MCF 10A (cell line): Measurements from ENCODE around the gene ACE. TPM values are rescaled to one million over a fixed set of nuclear protein-coding genes. Genes with fewer than 3 reads are reported as not detected.

Experiments used
- BruUV-seq: library from RNA; stranded (reverse); fragments of 400-500 nt; replicated peaks from 2 replicates; lab custom pipeline; 2021; lab: Mats Ljungman, UMichigan
- CTCF ChIA-PET: fragments of 300-600 bp; sonication (Branson Sonifier 250); formaldehyde crosslinking; extraction: SDS; loops from one replicate; lab custom pipeline; 2021; ENCODE audit warnings: antibody characterized with exemption, inconsistent platforms; lab: Yijun Ruan, JAX
- POLR2A ChIA-PET: fragments of 300-600, 350-650 bp; sonication (Branson Sonifier 250); formaldehyde crosslinking; extraction: SDS; loops from one replicate; lab custom pipeline; 2020; ENCODE audit warnings: antibody characterized with exemption, inconsistent platforms; lab: Yijun Ruan, JAX
- DNase-seq: peaks from one replicate; pipeline ENCODE4 v3.0.0-alpha.2; 2018; ENCODE audit not compliant: unreplicated experiment
- H3K27ac Mint-ChIP-seq: one replicate; pipeline ENCODE4 v1.8.0; 2022; ENCODE audit warnings: mild to moderate bottlenecking, low read depth, mixed read lengths; ENCODE audit not compliant: unreplicated experiment
- H3K27me3 Mint-ChIP-seq: one replicate; pipeline ENCODE4 v1.8.0; 2022; ENCODE audit warnings: mixed read lengths; ENCODE audit not compliant: insufficient read depth, unreplicated experiment
- H3K36me3 Mint-ChIP-seq: one replicate; pipeline ENCODE4 v1.8.0; 2022; ENCODE audit warnings: mild to moderate bottlenecking, moderate library complexity, mixed read lengths; ENCODE audit not compliant: insufficient read depth, unreplicated experiment
- H3K4me1 Mint-ChIP-seq: one replicate; pipeline ENCODE4 v1.8.0; 2022; ENCODE audit warnings: mixed read lengths; ENCODE audit not compliant: insufficient read depth, unreplicated experiment
- H3K4me3 Mint-ChIP-seq: one replicate; pipeline ENCODE4 v1.8.0; 2022; ENCODE audit warnings: mild to moderate bottlenecking, moderate library complexity, mixed read lengths; ENCODE audit not compliant: unreplicated experiment
- H3K9me3 Mint-ChIP-seq: one replicate; pipeline ENCODE4 v1.8.0; 2022; ENCODE audit warnings: mixed read lengths; ENCODE audit not compliant: unreplicated experiment
- intact Hi-C: fragments of 100-400 bp; cut with micrococcal nuclease; formaldehyde crosslinking; loops from 2 replicates; pipeline ENCODE4 v1.14.1; 2022
- total RNA-seq: library from RNA; stranded (reverse); gene quantifications from 2 replicates; pipeline ENCODE4 v1.2.3, GENCODE V29; 2022
- TF ChIP-seq, protein P1 (sequence below): fragments of 200-600 bp; IDR thresholded peaks from one replicate; pipeline ENCODE4 v1.8.0; 2022; ENCODE audit warnings: antibody characterized with exemption, mild to moderate bottlenecking; ENCODE audit not compliant: unreplicated experiment

Gene ACE
- total RNA-seq, 1 experiment from 2014 or later = 0.30 TPM

- POLR2A ChIA-PET = interaction anchor here (0.6 to 0.9 kb wide), 2 partner anchors 10 to 951 kb away, joined by 3 to 4 read pairs; no protein-coding TSS in a partner anchor
- Mint-ChIP-seq H3K9me3 (no peaks in the 10 kb centered on the region), H3K4me3 (no peak overlapping the region), H3K36me3 (peaks cover 5% of the 10 kb centered on the region), H3K27me3 (no peaks in the 10 kb centered on the region), H3K27ac (no peak overlapping the region), H3K4me1 (peaks cover 4% of the 10 kb centered on the region)
- DNase-seq = no peak
- CTCF ChIA-PET = interaction anchor here (0.6 to 1.8 kb wide), 2 partner anchors 27 to 41 kb away, joined by 4 to 7 read pairs; no protein-coding TSS in a partner anchor
- TF ChIP-seq, protein P1, sequence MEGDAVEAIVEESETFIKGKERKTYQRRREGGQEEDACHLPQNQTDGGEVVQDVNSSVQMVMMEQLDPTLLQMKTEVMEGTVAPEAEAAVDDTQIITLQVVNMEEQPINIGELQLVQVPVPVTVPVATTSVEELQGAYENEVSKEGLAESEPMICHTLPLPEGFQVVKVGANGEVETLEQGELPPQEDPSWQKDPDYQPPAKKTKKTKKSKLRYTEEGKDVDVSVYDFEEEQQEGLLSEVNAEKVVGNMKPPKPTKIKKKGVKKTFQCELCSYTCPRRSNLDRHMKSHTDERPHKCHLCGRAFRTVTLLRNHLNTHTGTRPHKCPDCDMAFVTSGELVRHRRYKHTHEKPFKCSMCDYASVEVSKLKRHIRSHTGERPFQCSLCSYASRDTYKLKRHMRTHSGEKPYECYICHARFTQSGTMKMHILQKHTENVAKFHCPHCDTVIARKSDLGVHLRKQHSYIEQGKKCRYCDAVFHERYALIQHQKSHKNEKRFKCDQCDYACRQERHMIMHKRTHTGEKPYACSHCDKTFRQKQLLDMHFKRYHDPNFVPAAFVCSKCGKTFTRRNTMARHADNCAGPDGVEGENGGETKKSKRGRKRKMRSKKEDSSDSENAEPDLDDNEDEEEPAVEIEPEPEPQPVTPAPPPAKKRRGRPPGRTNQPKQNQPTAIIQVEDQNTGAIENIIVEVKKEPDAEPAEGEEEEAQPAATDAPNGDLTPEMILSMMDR = no peak
- BruUV-seq = no TSS peak
- intact Hi-C loops = no loop called here
Measured at GRCh38 chr17:63546308-63547082, 69.6 kb downstream of the ACE start.

- H3K4me1 Mint-ChIP-seq = peaks cover 10% of the 10 kb centered on the region
- BruUV-seq = no TSS peak
- H3K4me3 Mint-ChIP-seq = no peak overlapping the region
- peaks cover 9% of the 10 kb centered on the region for H3K36me3 Mint-ChIP-seq
- H3K27ac Mint-ChIP-seq = no peak overlapping the region
- DNase-seq = no peak
- no peaks in the 10 kb centered on the region for H3K27me3 Mint-ChIP-seq
- CTCF ChIA-PET = interaction anchor here (0.6 kb wide), 1 partner anchor 11 kb away, joined by 3 read pairs; no protein-coding TSS in a partner anchor
- POLR2A ChIA-PET = no interaction called here
- intact Hi-C loops = no loop called here
- no peaks in the 10 kb centered on the region for H3K9me3 Mint-ChIP-seq
- TF ChIP-seq, protein P1 = no peak
Measured at GRCh38 chr17:63547083-63547523, 70.2 kb downstream of the ACE start.

Other genes with a start within 250 kb of the ACE start
- gene CYB561, start 30.8 kb upstream of the ACE start, total RNA-seq = 57.2 and 62.0 TPM in 2 replicates
- not detected in 2 replicates for gene KCNH6, start 46.3 kb downstream of the ACE start, total RNA-seq
- gene DCAF7, start 73.4 kb downstream of the ACE start, total RNA-seq = 81.6 and 91.4 TPM in 2 replicates
- 36.5 and 38.7 TPM in 2 replicates for gene TACO1, start 123.8 kb downstream of the ACE start, total RNA-seq
- gene MAP3K3, start 145.4 kb downstream of the ACE start, total RNA-seq = 12.8 and 13.8 TPM in 2 replicates
- gene LIMD2, start 223.1 kb downstream of the ACE start, total RNA-seq = 0.56 and 0.93 TPM in 2 replicates